Stimulated activated naive B cell treated with anti-CD40 and anti-IgM and Interleukin-4, amounts not matched to agents 10 μg/mL and 1 μg/mL and 100 μg/mL, for 72 hours (primary cell): ENCODE results near the gene WDR74.
A peak's percentile ranks its signal among the peaks of the same experiment; 100 is the strongest.

ENCODE experiments used
- ATAC-seq, 2 donors: fragments of 150-1000 bp; cut with Tn5 transposase; replicated peaks; 2 replicates each; pipeline ENCODE4 v1.10.0; 2021; ENCODE audit warnings: moderate library complexity in 1 of 2
- DNase-seq: peaks from one replicate; pipeline ENCODE4 v3.0.0; 2021
- H3K27ac Mint-ChIP-seq: one replicate; pipeline ENCODE4 v1.8.0; 2022; ENCODE audit warnings: mild to moderate bottlenecking, mixed read lengths
- H3K27me3 Mint-ChIP-seq, 2 donors: one replicate each; pipeline ENCODE4 v1.8.0; 2022; ENCODE audit warnings: mixed read lengths in 2 of 2
- H3K36me3 Mint-ChIP-seq, 2 donors: one replicate each; pipeline ENCODE4 v1.8.0; 2022; ENCODE audit warnings: mixed read lengths in 2 of 2, mild to moderate bottlenecking in 1 of 2
- H3K4me1 Mint-ChIP-seq, 2 donors: one replicate each; pipeline ENCODE4 v1.8.0; 2022; ENCODE audit warnings: mixed read lengths in 2 of 2, mild to moderate bottlenecking in 1 of 2
- H3K4me3 Mint-ChIP-seq, 2 donors: one replicate each; pipeline ENCODE4 v1.8.0; 2022; ENCODE audit warnings: mild to moderate bottlenecking in 2 of 2, mixed read lengths in 2 of 2, moderate library complexity in 1 of 2
- H3K9me3 Mint-ChIP-seq, 2 donors: one replicate each; pipeline ENCODE4 v1.8.0; 2022; ENCODE audit warnings: mixed read lengths in 2 of 2, mild to moderate bottlenecking in 1 of 2

The WDR74 gene

GRCh38 chr11:62839050-62839945 lies at the start of gene WDR74:
Gene WDR74, minus strand, starts transcription at chr11:62839590. Its CDS starts 20 bp downstream, at chr11:62839570.
- no peak within 1 kb of the TSS for H3K27ac Mint-ChIP-seq
- DNase-seq (peak; percentile 85), ATAC-seq (peak; percentile 41 to 53)
- H3K9me3 Mint-ChIP-seq, result no peaks in the 10 kb centered on the region
- no peak within 1 kb of the TSS for H3K4me3 Mint-ChIP-seq
- no peaks in the 10 kb centered on the region for H3K27me3 Mint-ChIP-seq
- H3K36me3 Mint-ChIP-seq, result peaks cover 13 to 31% of the 10 kb centered on the region in 2 donors
- peaks cover 26 to 30% of the 10 kb centered on the region in 2 donors for H3K4me1 Mint-ChIP-seq

GRCh38 chr11:62889126-62889483 lies 49.7 kb upstream of the WDR74 start:
- Mint-ChIP-seq H3K4me3 (no peak overlapping the region), H3K36me3 (peaks cover 46 to 54% of the 10 kb centered on the region in 2 donors), H3K9me3 (no peaks in the 10 kb centered on the region), H3K27me3 (no peaks in the 10 kb centered on the region), H3K4me1 (peaks cover 11 to 21% of the 10 kb centered on the region in 2 donors), H3K27ac (peak overlapping the region; percentile 81)
- ATAC-seq (peak in 1 of 2 donors; percentile 5), DNase-seq (no peak)

- Mint-ChIP-seq H3K9me3 (no peaks in the 10 kb centered on the region), H3K4me1 (peaks cover 17 to 28% of the 10 kb centered on the region in 2 donors), H3K4me3 (no peak overlapping the region), H3K27ac (peak overlapping the region; percentile 81), H3K27me3 (no peaks in the 10 kb centered on the region), H3K36me3 (peaks cover 52 to 61% of the 10 kb centered on the region in 2 donors)
- DNase-seq (no peak), ATAC-seq (no peak)
Observed at GRCh38 chr11:62888406-62888805, 49.0 kb upstream of the WDR74 start.

GRCh38 chr11:62885137-62885750 lies 45.9 kb upstream of the WDR74 start:
- no peaks in the 10 kb centered on the region for H3K9me3 Mint-ChIP-seq
- no peaks in the 10 kb centered on the region for H3K27me3 Mint-ChIP-seq
- peak overlapping the region in 1 of 2 donors; percentile 53 for H3K4me3 Mint-ChIP-seq
- peaks cover 32 to 53% of the 10 kb centered on the region in 2 donors for H3K4me1 Mint-ChIP-seq
- no peak for DNase-seq
- H3K36me3 Mint-ChIP-seq, result peaks cover 79 to 88% of the 10 kb centered on the region in 2 donors
- no peak for ATAC-seq
- peak overlapping the region; percentile 47 for H3K27ac Mint-ChIP-seq

- H3K27me3 Mint-ChIP-seq, result no peaks in the 10 kb centered on the region
- H3K9me3 Mint-ChIP-seq, result no peaks in the 10 kb centered on the region
- ATAC-seq (no peak), DNase-seq (no peak)
- peak overlapping the region; percentile 94 for H3K4me3 Mint-ChIP-seq
- peaks cover 34 to 63% of the 10 kb centered on the region in 2 donors for H3K4me1 Mint-ChIP-seq
- peaks cover 74 to 83% of the 10 kb centered on the region in 2 donors for H3K36me3 Mint-ChIP-seq
- peak overlapping the region; percentile 100 for H3K27ac Mint-ChIP-seq
Observed at GRCh38 chr11:62883673-62884072, 44.3 kb upstream of the WDR74 start.

GRCh38 chr11:62882788-62883501 lies 43.6 kb upstream of the WDR74 start:
- DNase-seq (no peak), ATAC-seq (no peak)
- Mint-ChIP-seq H3K4me3 (peak overlapping the region; percentile 94), H3K9me3 (no peaks in the 10 kb centered on the region), H3K27me3 (no peaks in the 10 kb centered on the region), H3K4me1 (peaks cover 34 to 63% of the 10 kb centered on the region in 2 donors), H3K27ac (peak overlapping the region; percentile 100), H3K36me3 (peaks cover 69 to 80% of the 10 kb centered on the region in 2 donors)

- Mint-ChIP-seq H3K4me1 (peaks cover 37 to 63% of the 10 kb centered on the region in 2 donors), H3K27me3 (no peaks in the 10 kb centered on the region), H3K36me3 (peaks cover 69 to 82% of the 10 kb centered on the region in 2 donors), H3K27ac (peak overlapping the region; percentile 100), H3K9me3 (no peaks in the 10 kb centered on the region), H3K4me3 (peak overlapping the region; percentile 94)
- no peak for DNase-seq
- ATAC-seq, result no peak
Observed at GRCh38 chr11:62882431-62882749, 43.0 kb upstream of the WDR74 start.

- H3K4me3 Mint-ChIP-seq, result peak overlapping the region; percentile 94
- no peaks in the 10 kb centered on the region for H3K9me3 Mint-ChIP-seq
- H3K36me3 Mint-ChIP-seq, result peaks cover 66 to 82% of the 10 kb centered on the region in 2 donors
- ATAC-seq, result peak; percentile 66 to 74
- no peaks in the 10 kb centered on the region for H3K27me3 Mint-ChIP-seq
- DNase-seq, result peak; percentile 82
- peaks cover 38 to 57% of the 10 kb centered on the region in 2 donors for H3K4me1 Mint-ChIP-seq
- H3K27ac Mint-ChIP-seq, result peak overlapping the region; percentile 100
Observed at GRCh38 chr11:62881579-62882430, 42.4 kb upstream of the WDR74 start.

GRCh38 chr11:62880803-62881578 lies 41.6 kb upstream of the WDR74 start, which contains the start of gene SLC3A2:
Gene SLC3A2, plus strand, starts transcription at chr11:62880896. Its CDS starts 128 bp downstream, at chr11:62881024.
- peaks cover 38 to 54% of the 10 kb centered on the region in 2 donors for H3K4me1 Mint-ChIP-seq
- peaks cover 61 to 75% of the 10 kb centered on the region in 2 donors for H3K36me3 Mint-ChIP-seq
- H3K27me3 Mint-ChIP-seq, result no peaks in the 10 kb centered on the region
- no peaks in the 10 kb centered on the region for H3K9me3 Mint-ChIP-seq
- peak within 1 kb of the TSS; percentile 94 for H3K4me3 Mint-ChIP-seq
- peak; percentile 81 to 85 for ATAC-seq
- peak within 1 kb of the TSS; percentile 100 for H3K27ac Mint-ChIP-seq
- DNase-seq, result peak; percentile 80

GRCh38 chr11:62880231-62880802 lies 40.9 kb upstream of the WDR74 start:
- ATAC-seq, result peak; percentile 61 to 67
- H3K36me3 Mint-ChIP-seq, result peaks cover 54 to 73% of the 10 kb centered on the region in 2 donors
- H3K27me3 Mint-ChIP-seq, result no peaks in the 10 kb centered on the region
- H3K9me3 Mint-ChIP-seq, result no peaks in the 10 kb centered on the region
- peak overlapping the region; percentile 94 for H3K4me3 Mint-ChIP-seq
- H3K4me1 Mint-ChIP-seq, result peaks cover 36 to 51% of the 10 kb centered on the region in 2 donors
- DNase-seq, result peak; percentile 67
- H3K27ac Mint-ChIP-seq, result peak overlapping the region; percentile 100

GRCh38 chr11:62879235-62879978 lies 40.0 kb upstream of the WDR74 start:
- DNase-seq (no peak), ATAC-seq (no peak)
- H3K4me1 Mint-ChIP-seq, result peaks cover 33 to 45% of the 10 kb centered on the region in 2 donors
- peak overlapping the region; percentile 100 for H3K27ac Mint-ChIP-seq
- peaks cover 50 to 71% of the 10 kb centered on the region in 2 donors for H3K36me3 Mint-ChIP-seq
- H3K4me3 Mint-ChIP-seq, result peak overlapping the region; percentile 94
- no peaks in the 10 kb centered on the region for H3K9me3 Mint-ChIP-seq
- H3K27me3 Mint-ChIP-seq, result no peaks in the 10 kb centered on the region

- peaks cover 18 to 19% of the 10 kb centered on the region in 2 donors for H3K4me1 Mint-ChIP-seq
- peaks cover 31 to 50% of the 10 kb centered on the region in 2 donors for H3K36me3 Mint-ChIP-seq
- no peak for DNase-seq
- no peak overlapping the region for H3K27ac Mint-ChIP-seq
- no peak for ATAC-seq
- no peaks in the 10 kb centered on the region for H3K9me3 Mint-ChIP-seq
- H3K27me3 Mint-ChIP-seq, result no peaks in the 10 kb centered on the region
- no peak overlapping the region for H3K4me3 Mint-ChIP-seq
Observed at GRCh38 chr11:62876712-62877111, 37.3 kb upstream of the WDR74 start.
